Panc1 (cell line): Measurements from ENCODE around the gene NFE2. TPM values are rescaled to one million over a fixed set of nuclear protein-coding genes. Genes with fewer than 3 reads are reported as not detected.

ENCODE experiments used
- ATAC-seq: fragments of 200-7000 bp; cut with Tn5 transposase; 2 replicates; pipeline ENCODE4 v1.9.1; 2020; ENCODE audit warnings: mild to moderate bottlenecking, moderate library complexity
- BruUV-seq: library from RNA; stranded (reverse); fragments of 400-500 nt; replicated peaks from 2 replicates; lab custom pipeline; 2021; lab: Mats Ljungman, UMichigan
- CTCF ChIA-PET: fragments of 300-600 bp; sonication (Branson Sonifier 250); formaldehyde crosslinking; loops from one replicate; lab custom pipeline; 2022; ENCODE audit warnings: antibody characterized with exemption; lab: Charles Lee
- POLR2A ChIA-PET: fragments of 300-600 bp; sonication (Branson Sonifier 250); formaldehyde crosslinking; loops from one replicate; lab custom pipeline; 2022; ENCODE audit warnings: antibody characterized with exemption; lab: Charles Lee
- DNase-seq: peaks from one replicate; pipeline ENCODE4 v3.0.0-alpha.2; 2010; ENCODE audit warnings: low read depth, low spot score
- H3K27ac ChIP-seq: 2 replicates; pipeline ENCODE4 v1.5.1; 2011; ENCODE audit warnings: mild to moderate bottlenecking, low read length, inconsistent platforms
- H3K27me3 ChIP-seq: fragments of 200-500 bp; sonication (Bioruptor generic); 2 replicates; pipeline ENCODE4 v1.6.0; 2014; ENCODE audit warnings: low read length, inconsistent platforms; ENCODE audit not compliant: control insufficient read depth, insufficient read depth
- H3K36me3 ChIP-seq: fragments of 200-500 bp; sonication (Bioruptor generic); 2 replicates; pipeline ENCODE4 v1.5.1; 2014; ENCODE audit warnings: inconsistent platforms, mild to moderate bottlenecking, low read length, moderate library complexity; ENCODE audit not compliant: control insufficient read depth, insufficient read depth
- H3K4me1 ChIP-seq: 2 replicates; pipeline ENCODE4 v1.5.1; 2011; ENCODE audit warnings: inconsistent platforms, mild to moderate bottlenecking, low read length, moderate library complexity; ENCODE audit not compliant: control insufficient read depth, insufficient read depth
- H3K4me3 ChIP-seq, 2 experiments: 2 replicates each; pipeline ENCODE4 v1.5.1; 2011 to 2012; ENCODE audit warnings: low read depth in 2 of 2, low read length in 2 of 2, mild to moderate bottlenecking in 2 of 2, inconsistent platforms in 1 of 2, moderate library complexity in 1 of 2
- H3K9me3 ChIP-seq: fragments of 200-500 bp; sonication (Bioruptor generic); 2 replicates; pipeline ENCODE4 v1.5.1; 2014; ENCODE audit warnings: low read depth, mild to moderate bottlenecking, inconsistent platforms, low read length, moderate library complexity; ENCODE audit not compliant: control insufficient read depth, insufficient read depth
- POLR2AphosphoS5 ChIP-seq: IDR thresholded peaks from 2 replicates; pipeline ENCODE4 v1.6.1; 2012; ENCODE audit warnings: mild to moderate bottlenecking, low read depth, low read length, moderate library complexity
- SIN3A ChIP-seq: IDR thresholded peaks from 2 replicates; pipeline ENCODE4 v1.6.1; 2012; ENCODE audit warnings: low read depth, mild to moderate bottlenecking, low read length, moderate library complexity, borderline replicate concordance; ENCODE audit not compliant: insufficient read depth
- TCF7L2 ChIP-seq: IDR thresholded peaks from 2 replicates; pipeline ENCODE4 v1.6.1; 2011; ENCODE audit warnings: mild to moderate bottlenecking, low read depth, low read length, inconsistent platforms
- in situ Hi-C: cut with HindIII; loops from 2 replicates; pipeline ENCODE4 v1.10.0; 2016; ENCODE audit warnings: low sequenced_read_pairs, low pct_unique_long_range_greater_than_20kb
- intact Hi-C: fragments of 100-400 bp; cut with micrococcal nuclease; formaldehyde crosslinking; loops from one replicate; pipeline ENCODE4 v1.10.0; 2022; ENCODE audit not compliant: unreplicated experiment
- total RNA-seq: library from RNA; stranded (reverse); gene quantifications from one replicate; pipeline ENCODE4 v1.2.1, GENCODE V29; 2021; ENCODE audit not compliant: unreplicated experiment
- TF ChIP-seq, protein P1 (sequence below): fragments of 450-650 bp; IDR thresholded peaks from 2 replicates; pipeline ENCODE4 v1.5.1; 2017; ENCODE audit warnings: mild to moderate bottlenecking
- TF ChIP-seq, protein P2 (sequence below), 2 experiments: IDR thresholded peaks; 2 replicates each; pipeline ENCODE4 v1.6.1; 2011 to 2012; ENCODE audit warnings: low read depth in 2 of 2, control low read depth in 1 of 2, low read length in 1 of 2, mild to moderate bottlenecking in 1 of 2, moderate library complexity in 1 of 2; ENCODE audit not compliant: insufficient read depth in 1 of 2

NFE2 gene
- total RNA-seq, 1 experiment from 2014 or later: 0.26 TPM

DNA sequence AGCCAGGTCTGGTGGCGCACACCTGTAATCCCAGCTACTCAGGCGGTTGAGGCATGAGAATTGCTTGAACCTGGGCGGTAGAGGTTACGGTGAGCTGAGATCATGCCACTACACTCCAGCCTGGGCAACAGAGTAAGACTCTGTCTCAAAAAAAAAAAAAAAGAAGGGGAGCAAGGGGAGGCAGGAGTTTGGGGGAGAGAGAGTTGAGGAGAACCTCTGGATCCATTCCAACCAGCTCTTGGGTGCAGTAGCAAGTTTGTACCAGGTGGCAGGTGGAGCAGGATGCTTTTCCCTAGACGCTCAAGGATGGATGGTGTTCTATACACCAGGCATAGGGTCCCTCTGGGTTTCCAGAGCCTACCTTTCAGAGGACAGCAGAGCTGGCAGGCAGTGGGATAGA, 1.9 kb downstream of the NFE2 start:
- no TSS peak for BruUV-seq
- peaks cover 13% of the 10 kb centered on the region; the same call in 1 of the 2 replicates for H3K27me3 ChIP-seq
- ATAC-seq: no peak
- H3K27ac ChIP-seq: no peak overlapping the region
- intact Hi-C loops: no loop called here
- CTCF ChIA-PET: no interaction called here
- peaks cover 14% of the 10 kb centered on the region for H3K4me1 ChIP-seq
- in situ Hi-C loops: no loop called here
- POLR2A ChIA-PET: interaction anchor here (0.6 kb wide), 1 partner anchor 282 kb away, joined by 14 read pairs; no protein-coding TSS in a partner anchor
- H3K36me3 ChIP-seq: no peaks in the 10 kb centered on the region
- H3K4me3 ChIP-seq: no peak overlapping the region
- H3K9me3 ChIP-seq: no peaks in the 10 kb centered on the region
- TF ChIP-seq POLR2AphosphoS5: no peak
- TF ChIP-seq, protein P1, sequence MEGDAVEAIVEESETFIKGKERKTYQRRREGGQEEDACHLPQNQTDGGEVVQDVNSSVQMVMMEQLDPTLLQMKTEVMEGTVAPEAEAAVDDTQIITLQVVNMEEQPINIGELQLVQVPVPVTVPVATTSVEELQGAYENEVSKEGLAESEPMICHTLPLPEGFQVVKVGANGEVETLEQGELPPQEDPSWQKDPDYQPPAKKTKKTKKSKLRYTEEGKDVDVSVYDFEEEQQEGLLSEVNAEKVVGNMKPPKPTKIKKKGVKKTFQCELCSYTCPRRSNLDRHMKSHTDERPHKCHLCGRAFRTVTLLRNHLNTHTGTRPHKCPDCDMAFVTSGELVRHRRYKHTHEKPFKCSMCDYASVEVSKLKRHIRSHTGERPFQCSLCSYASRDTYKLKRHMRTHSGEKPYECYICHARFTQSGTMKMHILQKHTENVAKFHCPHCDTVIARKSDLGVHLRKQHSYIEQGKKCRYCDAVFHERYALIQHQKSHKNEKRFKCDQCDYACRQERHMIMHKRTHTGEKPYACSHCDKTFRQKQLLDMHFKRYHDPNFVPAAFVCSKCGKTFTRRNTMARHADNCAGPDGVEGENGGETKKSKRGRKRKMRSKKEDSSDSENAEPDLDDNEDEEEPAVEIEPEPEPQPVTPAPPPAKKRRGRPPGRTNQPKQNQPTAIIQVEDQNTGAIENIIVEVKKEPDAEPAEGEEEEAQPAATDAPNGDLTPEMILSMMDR: no peak
- TF ChIP-seq SIN3A: no peak
- no peak for TF ChIP-seq TCF7L2
- TF ChIP-seq, protein P2, sequence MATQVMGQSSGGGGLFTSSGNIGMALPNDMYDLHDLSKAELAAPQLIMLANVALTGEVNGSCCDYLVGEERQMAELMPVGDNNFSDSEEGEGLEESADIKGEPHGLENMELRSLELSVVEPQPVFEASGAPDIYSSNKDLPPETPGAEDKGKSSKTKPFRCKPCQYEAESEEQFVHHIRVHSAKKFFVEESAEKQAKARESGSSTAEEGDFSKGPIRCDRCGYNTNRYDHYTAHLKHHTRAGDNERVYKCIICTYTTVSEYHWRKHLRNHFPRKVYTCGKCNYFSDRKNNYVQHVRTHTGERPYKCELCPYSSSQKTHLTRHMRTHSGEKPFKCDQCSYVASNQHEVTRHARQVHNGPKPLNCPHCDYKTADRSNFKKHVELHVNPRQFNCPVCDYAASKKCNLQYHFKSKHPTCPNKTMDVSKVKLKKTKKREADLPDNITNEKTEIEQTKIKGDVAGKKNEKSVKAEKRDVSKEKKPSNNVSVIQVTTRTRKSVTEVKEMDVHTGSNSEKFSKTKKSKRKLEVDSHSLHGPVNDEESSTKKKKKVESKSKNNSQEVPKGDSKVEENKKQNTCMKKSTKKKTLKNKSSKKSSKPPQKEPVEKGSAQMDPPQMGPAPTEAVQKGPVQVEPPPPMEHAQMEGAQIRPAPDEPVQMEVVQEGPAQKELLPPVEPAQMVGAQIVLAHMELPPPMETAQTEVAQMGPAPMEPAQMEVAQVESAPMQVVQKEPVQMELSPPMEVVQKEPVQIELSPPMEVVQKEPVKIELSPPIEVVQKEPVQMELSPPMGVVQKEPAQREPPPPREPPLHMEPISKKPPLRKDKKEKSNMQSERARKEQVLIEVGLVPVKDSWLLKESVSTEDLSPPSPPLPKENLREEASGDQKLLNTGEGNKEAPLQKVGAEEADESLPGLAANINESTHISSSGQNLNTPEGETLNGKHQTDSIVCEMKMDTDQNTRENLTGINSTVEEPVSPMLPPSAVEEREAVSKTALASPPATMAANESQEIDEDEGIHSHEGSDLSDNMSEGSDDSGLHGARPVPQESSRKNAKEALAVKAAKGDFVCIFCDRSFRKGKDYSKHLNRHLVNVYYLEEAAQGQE (IDR thresholded peaks at IDR 0.05; ENCODE audit: insufficient read depth in 1 of 2, low read depth in 2 of 2, low read length in 1 of 2): no peak
- DNase-seq: no peak

DNA sequence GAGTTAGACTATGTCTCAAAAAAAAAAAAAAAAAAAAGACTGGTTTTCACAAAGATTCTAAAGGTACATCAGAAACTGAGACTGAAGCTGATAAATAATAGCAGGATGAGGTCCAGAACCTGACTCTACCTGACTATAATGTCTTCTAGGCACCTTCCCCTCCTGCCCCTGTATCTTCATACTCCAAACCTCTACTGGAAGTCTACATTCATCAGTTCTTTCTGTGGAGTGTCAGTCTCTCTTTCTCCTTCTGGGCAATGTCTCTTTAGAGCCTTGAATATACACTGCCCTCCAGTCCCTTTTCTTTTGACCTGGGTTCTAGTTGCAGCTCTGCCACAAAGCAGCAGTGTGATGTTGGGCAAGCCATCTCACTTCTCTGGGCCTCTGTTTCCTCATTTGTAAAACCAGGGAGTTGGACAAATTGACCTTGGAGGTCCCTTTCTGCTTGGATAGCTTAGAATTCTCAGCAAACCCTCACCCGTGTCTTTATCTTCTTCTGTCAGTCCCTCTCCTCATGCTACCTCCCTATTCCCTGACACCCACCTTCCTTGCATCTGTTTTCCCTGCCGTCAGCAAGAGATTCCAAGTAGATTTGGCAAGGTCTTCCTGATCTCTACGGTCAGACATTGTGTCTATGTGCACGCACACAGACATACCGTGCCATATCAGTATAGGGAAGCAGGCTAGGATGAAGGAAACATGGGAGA, 4.3 kb downstream of the NFE2 start:
- TF ChIP-seq, protein P2 (IDR thresholded peaks at IDR 0.05; ENCODE audit: insufficient read depth in 1 of 2, low read depth in 2 of 2, low read length in 1 of 2): no peak
- TF ChIP-seq, protein P1: no peak
- no peak for TF ChIP-seq TCF7L2
- no peak for TF ChIP-seq SIN3A
- TF ChIP-seq POLR2AphosphoS5: no peak
- no TSS peak for BruUV-seq
- CTCF ChIA-PET: interaction anchor here (0.5 kb wide), 1 partner anchor 28 kb away, joined by 3 read pairs; the partner anchor contains the start of gene COPZ1
- no peaks in the 10 kb centered on the region for H3K9me3 ChIP-seq
- DNase-seq (no peak), ATAC-seq (no peak)
- no peak overlapping the region for H3K4me3 ChIP-seq
- no peaks in the 10 kb centered on the region for H3K36me3 ChIP-seq
- H3K27me3 ChIP-seq: peaks cover 13% of the 10 kb centered on the region; the same call in 1 of the 2 replicates
- no peak overlapping the region for H3K27ac ChIP-seq
- in situ Hi-C loops (no loop called here), intact Hi-C loops (no loop called here)
- peaks cover 14% of the 10 kb centered on the region for H3K4me1 ChIP-seq
- POLR2A ChIA-PET: interaction anchor here (0.6 kb wide), 1 partner anchor 28 kb away, joined by 9 read pairs; the partner anchor contains the start of gene COPZ1
